ENCODE measurements around the gene TMA7.
A peak's percentile ranks its signal among the peaks of the same experiment; 100 is the strongest.

TMA7 gene

GRCh38 chr3:48434591-48435222 lies 5.3 kb upstream of the TMA7 start:
- no peak for DNase-seq (ENCODE audit: low read depth)
- H3K4me3 ChIP-seq (ENCODE audit: low read length), result no peak overlapping the region
- no peak for TF ChIP-seq CTCF (conservative IDR thresholded peaks at IDR 0.05; ENCODE audit: low read depth, low read length)

GRCh38 chr3:48435223-48435595 lies 4.8 kb upstream of the TMA7 start:
- no peak overlapping the region for H3K4me3 ChIP-seq (ENCODE audit: low read length)
- TF ChIP-seq CTCF (conservative IDR thresholded peaks at IDR 0.05; ENCODE audit: low read depth, low read length), result no peak
- no peak for DNase-seq (ENCODE audit: low read depth)

GRCh38 chr3:48435774-48436476 lies 4.1 kb upstream of the TMA7 start:
- peak; percentile 100 for TF ChIP-seq CTCF (conservative IDR thresholded peaks at IDR 0.05; ENCODE audit: low read depth, low read length)
- no peak overlapping the region for H3K4me3 ChIP-seq (ENCODE audit: low read length)
- no peak for DNase-seq (ENCODE audit: low read depth)

- DNase-seq (ENCODE audit: low read depth), result no peak
- no peak for TF ChIP-seq CTCF (conservative IDR thresholded peaks at IDR 0.05; ENCODE audit: low read depth, low read length)
- no peak overlapping the region for H3K4me3 ChIP-seq (ENCODE audit: low read length)
Observed at GRCh38 chr3:48436477-48436787, 3.6 kb upstream of the TMA7 start.

GRCh38 chr3:48436855-48437254 lies 3.2 kb upstream of the TMA7 start:
- no peak for TF ChIP-seq CTCF (conservative IDR thresholded peaks at IDR 0.05; ENCODE audit: low read depth, low read length)
- H3K4me3 ChIP-seq (ENCODE audit: low read length), result no peak overlapping the region
- no peak for DNase-seq (ENCODE audit: low read depth)

GRCh38 chr3:48437812-48438211 lies 2.2 kb upstream of the TMA7 start:
- TF ChIP-seq CTCF (conservative IDR thresholded peaks at IDR 0.05; ENCODE audit: low read depth, low read length), result no peak
- no peak overlapping the region for H3K4me3 ChIP-seq (ENCODE audit: low read length)
- no peak for DNase-seq (ENCODE audit: low read depth)

- DNase-seq (ENCODE audit: low read depth), result no peak
- TF ChIP-seq CTCF (conservative IDR thresholded peaks at IDR 0.05; ENCODE audit: low read depth, low read length), result no peak
- H3K4me3 ChIP-seq (ENCODE audit: low read length), result peak overlapping the region; percentile 87
Observed at GRCh38 chr3:48440590-48440958, 517 bp downstream of the TMA7 start.

Data from retinal pigment epithelial cell (primary cell).